IMR-90 (cell line): ENCODE measurements around the gene POMGNT1. TPM values are rescaled to one million over a fixed set of nuclear protein-coding genes. Genes with fewer than 3 reads are reported as not detected.

Experiments
- ATAC-seq: fragments of 200-7000 bp; cut with Tn5 transposase; 2 replicates; pipeline ENCODE4 v1.9.1; 2020; ENCODE audit warnings: low read depth, mild to moderate bottlenecking, moderate library complexity
- BruUV-seq: library from RNA; stranded (reverse); fragments of 400-500 nt; replicated peaks from 2 replicates; lab custom pipeline; 2021; lab: Mats Ljungman, UMichigan
- CTCF ChIA-PET: fragments of 300-600 bp; formaldehyde crosslinking; extraction: SDS; loops from one replicate; lab custom pipeline; 2021; ENCODE audit warnings: antibody characterized with exemption; lab: Yijun Ruan, JAX
- POLR2A ChIA-PET: fragments of 300-600 bp; sonication (Branson Sonifier 250); formaldehyde crosslinking; loops from one replicate; lab custom pipeline; 2022; ENCODE audit warnings: antibody characterized with exemption; ENCODE audit not compliant: unreplicated experiment; lab: Charles Lee
- DNase-seq: peaks from one replicate; pipeline ENCODE4 v3.0.0; 2013
- H2AFZ ChIP-seq: replicated peaks from 2 replicates; pipeline ENCODE3; 2013; ENCODE audit warnings: low read length, mild to moderate bottlenecking; ENCODE audit not compliant: poor library complexity
- H2AK5ac ChIP-seq: 2 replicates; pipeline ENCODE4 v1.6.1; 2013; ENCODE audit warnings: low read depth, low read length, inconsistent platforms
- H2AK9ac ChIP-seq: replicated peaks from 2 replicates; pipeline ENCODE3; 2013; ENCODE audit warnings: mild to moderate bottlenecking, low read depth, low read length, moderate library complexity; ENCODE audit not compliant: poor library complexity
- H2BK120ac ChIP-seq: 2 replicates; pipeline ENCODE4 v1.6.1; 2013; ENCODE audit warnings: low read depth, low read length, inconsistent platforms
- H2BK15ac ChIP-seq: 3 replicates; pipeline ENCODE4 v1.6.1; 2013; ENCODE audit warnings: low read depth, low read length, inconsistent platforms
- H2BK20ac ChIP-seq: 2 replicates; pipeline ENCODE4 v1.6.1; 2013; ENCODE audit warnings: low read depth, mild to moderate bottlenecking, inconsistent platforms, low read length, moderate library complexity
- H2BK5ac ChIP-seq: 2 replicates; pipeline ENCODE4 v1.6.1; 2013; ENCODE audit warnings: mild to moderate bottlenecking, low read depth, low read length, inconsistent platforms; ENCODE audit not compliant: poor library complexity, severe bottlenecking
- H3K14ac ChIP-seq: replicated peaks from 2 replicates; pipeline ENCODE4 v1.6.1; 2013; ENCODE audit warnings: low read depth, low read length, inconsistent platforms
- H3K18ac ChIP-seq: 2 replicates; pipeline ENCODE4 v1.6.1; 2013; ENCODE audit warnings: low read depth, low read length, control low read depth
- H3K23ac ChIP-seq: 2 replicates; pipeline ENCODE4 v1.6.1; 2013; ENCODE audit warnings: low read depth, low read length, inconsistent platforms
- H3K27ac ChIP-seq: 2 replicates; pipeline ENCODE4 v1.5.1; 2013; ENCODE audit warnings: mild to moderate bottlenecking, control low read depth, low read length; ENCODE audit not compliant: insufficient read depth
- H3K27me3 ChIP-seq: 2 replicates; pipeline ENCODE4 v1.6.1; 2013; ENCODE audit warnings: low read length; ENCODE audit not compliant: control insufficient read depth, insufficient read depth
- H3K36me3 ChIP-seq: 2 replicates; pipeline ENCODE4 v1.6.1; 2013; ENCODE audit warnings: low read length, mixed read lengths; ENCODE audit not compliant: control insufficient read depth, insufficient read depth
- H3K4ac ChIP-seq: 2 replicates; pipeline ENCODE4 v1.6.1; 2013; ENCODE audit warnings: low read depth, low read length, inconsistent platforms
- H3K4me1 ChIP-seq: 2 replicates; pipeline ENCODE4 v1.6.1; 2013; ENCODE audit warnings: low read length, mixed read lengths; ENCODE audit not compliant: control insufficient read depth, insufficient read depth
- H3K4me2 ChIP-seq: 2 replicates; pipeline ENCODE4 v1.6.1; 2013; ENCODE audit warnings: low read depth, mild to moderate bottlenecking, control low read depth, low read length, moderate library complexity
- H3K4me3 ChIP-seq: 2 replicates; pipeline ENCODE4 v1.5.1; 2013; ENCODE audit warnings: low read depth, mild to moderate bottlenecking, control low read depth, low read length, moderate library complexity; ENCODE audit not compliant: insufficient read depth
- H3K56ac ChIP-seq: 2 replicates; pipeline ENCODE4 v1.6.1; 2013; ENCODE audit warnings: low read length, inconsistent platforms; ENCODE audit not compliant: insufficient read depth; ENCODE audit errors: extremely low read depth
- H3K79me1 ChIP-seq, 2 experiments: 2 replicates each; pipeline ENCODE4 v1.6.1; 2013; ENCODE audit warnings: low read length in 2 of 2, inconsistent platforms in 1 of 2, low read depth in 1 of 2
- H3K9ac ChIP-seq: 2 replicates; pipeline ENCODE4 v1.6.1; 2013; ENCODE audit warnings: low read depth, low read length, control low read depth
- H3K9me1 ChIP-seq: 2 replicates; pipeline ENCODE4 v1.6.1; 2013; ENCODE audit warnings: low read length, inconsistent platforms; ENCODE audit not compliant: insufficient read depth
- H3K9me3 ChIP-seq: 2 replicates; pipeline ENCODE4 v1.6.1; 2013; ENCODE audit warnings: low read length; ENCODE audit not compliant: control insufficient read depth, insufficient read depth
- H4K20me1 ChIP-seq: 2 replicates; pipeline ENCODE4 v1.6.1; 2013; ENCODE audit warnings: low read length, inconsistent platforms; ENCODE audit not compliant: insufficient read depth
- H4K5ac ChIP-seq: 2 replicates; pipeline ENCODE4 v1.6.1; 2013; ENCODE audit warnings: mild to moderate bottlenecking, low read depth, low read length, control low read depth
- H4K8ac ChIP-seq, 2 experiments: 2 replicates each; pipeline ENCODE4 v1.6.1; 2013; ENCODE audit warnings: low read depth in 2 of 2, low read length in 2 of 2, control low read depth in 1 of 2, inconsistent platforms in 1 of 2
- H4K91ac ChIP-seq: 2 replicates; pipeline ENCODE4 v1.6.1; 2013; ENCODE audit warnings: low read depth, low read length, inconsistent platforms; ENCODE audit not compliant: insufficient read depth
- BHLHE40 ChIP-seq: fragments of 150-350 bp; IDR thresholded peaks from 2 replicates; pipeline ENCODE4 v1.6.1; 2016; ENCODE audit warnings: mild to moderate bottlenecking, low read depth, low read length
- CHD1 ChIP-seq: IDR thresholded peaks from 2 replicates; pipeline ENCODE4 v1.6.1; 2012; ENCODE audit warnings: low read depth, low read length, improper control_type of control experiment
- CTCF ChIP-seq: conservative IDR thresholded peaks from 2 replicates; pipeline ENCODE4 v1.5.1; 2012; ENCODE audit warnings: mild to moderate bottlenecking, low read depth, low read length, improper control_type of control experiment
- ELK1 ChIP-seq: fragments of 150-350 bp; IDR thresholded peaks from 2 replicates; pipeline ENCODE4 v1.6.1; 2016; ENCODE audit warnings: low read depth, mild to moderate bottlenecking, low read length, moderate library complexity, borderline replicate concordance
- FOS ChIP-seq: fragments of 150-350 bp; IDR thresholded peaks from 2 replicates; pipeline ENCODE4 v1.6.1; 2016; ENCODE audit warnings: low read depth, low read length
- MAFK ChIP-seq: IDR thresholded peaks from 2 replicates; pipeline ENCODE4 v1.6.1; 2012; ENCODE audit warnings: low read depth, low read length, improper control_type of control experiment
- MXI1 ChIP-seq: IDR thresholded peaks from 2 replicates; pipeline ENCODE4 v1.6.1; 2012; ENCODE audit warnings: low read depth, mild to moderate bottlenecking, low read length, moderate library complexity, borderline replicate concordance
- POLR2A ChIP-seq: IDR thresholded peaks from 2 replicates; pipeline ENCODE4 v1.6.1; 2012; ENCODE audit warnings: mild to moderate bottlenecking, low read depth, low read length
- RAD21 ChIP-seq: IDR thresholded peaks from 2 replicates; pipeline ENCODE4 v1.6.1; 2012; ENCODE audit warnings: low read length, improper control_type of control experiment
- RCOR1 ChIP-seq: IDR thresholded peaks from 2 replicates; pipeline ENCODE4 v1.6.1; 2012; ENCODE audit warnings: mild to moderate bottlenecking, low read length, improper control_type of control experiment; ENCODE audit not compliant: insufficient replicate concordance
- RFX5 ChIP-seq: IDR thresholded peaks from 2 replicates; pipeline ENCODE4 v1.8.0; 2012; ENCODE audit warnings: low read depth, mild to moderate bottlenecking, low read length, moderate library complexity
- WGBS, 2 experiments: methylation state at CpG; one replicate each; pipeline versions ENCODE4 v1.1.5 to v1.1.7; 2013; ENCODE audit warnings: missing lambda C conversion rate in 2 of 2; ENCODE audit not compliant: insufficient read length in 1 of 2; ENCODE audit errors: extremely low coverage in 2 of 2; 5-methylcytosine and 5-hydroxymethylcytosine counted together
- dilution Hi-C: fragments of 300-500 bp; cut with HindIII; formaldehyde crosslinking; loops from one replicate; pipeline ENCODE4 v1.14.3; 2018; ENCODE audit warnings: low sequenced_read_pairs; ENCODE audit not compliant: unreplicated experiment
- in situ Hi-C: fragments of 300-500 bp; cut with MboI; formaldehyde crosslinking; loops from 3 replicates; pipeline ENCODE4 v1.14.3; 2019; ENCODE audit warnings: low sequenced_read_pairs, inconsistent platforms, mixed read lengths
- intact Hi-C: fragments of 100-400 bp; cut with micrococcal nuclease; formaldehyde crosslinking; loops from 2 replicates; pipeline ENCODE4 v1.10.0; 2022
- polyA plus RNA-seq, 3 experiments: library from polyadenylated mRNA; depleted of rRNA; stranded (reverse); fragments of >200 nt; gene quantifications; 2 replicates each; pipeline ENCODE4 v1.2.3, GENCODE V29; 2012; ENCODE audit warnings: low replicate concordance in 1 of 3
- total RNA-seq: library from RNA; depleted of rRNA; stranded (reverse); fragments of >200 nt; gene quantifications from 2 replicates; pipeline ENCODE4 v1.2.3, GENCODE V29; 2012
- TF ChIP-seq, protein P1 (sequence below): fragments of 150-350 bp; IDR thresholded peaks from 2 replicates; pipeline ENCODE4 v1.6.1; 2017; ENCODE audit warnings: mild to moderate bottlenecking, antibody characterized with exemption, low read length, low read depth

Gene POMGNT1
- total and polyA plus RNA-seq, 2 of the 4 experiments (the other 2 are of a cell fraction), result 54.8 to 65.3 TPM

- H3K56ac ChIP-seq, result no peak overlapping the region
- H2BK120ac ChIP-seq, result no peak overlapping the region
- no peak overlapping the region for H3K23ac ChIP-seq
- no peaks in the 10 kb centered on the region for H4K20me1 ChIP-seq
- no peak overlapping the region for H3K4me3 ChIP-seq
- no peak overlapping the region for H4K91ac ChIP-seq
- ChIA-PET CTCF (no interaction called here), POLR2A (no interaction called here)
- WGBS, 2 experiments, result 40% methylated on average over 1 of the region's 5 CpGs; no CpG with 5 or more reads in 1 of the 2 experiments
- no peaks in the 10 kb centered on the region for H3K27me3 ChIP-seq
- ATAC-seq (no peak), DNase-seq (no peak)
- H4K5ac ChIP-seq, result no peak overlapping the region
- H3K4ac ChIP-seq, result no peak overlapping the region
- H2BK20ac ChIP-seq, result no peak overlapping the region
- H2BK15ac ChIP-seq, result no peak overlapping the region
- no peak overlapping the region for H3K9ac ChIP-seq
- H3K36me3 ChIP-seq, result no peaks in the 10 kb centered on the region
- BruUV-seq, result no TSS peak
- H2AK9ac ChIP-seq, result peak overlapping the region; percentile 52
- peaks cover 2% of the 10 kb centered on the region; the same call in 1 of the 2 replicates for H3K9me1 ChIP-seq
- H4K8ac ChIP-seq, result no peak overlapping the region
- TF ChIP-seq RFX5 (no peak), MAFK (no peak), RAD21 (no peak), MXI1 (no peak), BHLHE40 (no peak), CTCF (no peak), RCOR1 (no peak), ELK1 (no peak), FOS (no peak), CHD1 (no peak), POLR2A (no peak)
- TF ChIP-seq, protein P1, sequence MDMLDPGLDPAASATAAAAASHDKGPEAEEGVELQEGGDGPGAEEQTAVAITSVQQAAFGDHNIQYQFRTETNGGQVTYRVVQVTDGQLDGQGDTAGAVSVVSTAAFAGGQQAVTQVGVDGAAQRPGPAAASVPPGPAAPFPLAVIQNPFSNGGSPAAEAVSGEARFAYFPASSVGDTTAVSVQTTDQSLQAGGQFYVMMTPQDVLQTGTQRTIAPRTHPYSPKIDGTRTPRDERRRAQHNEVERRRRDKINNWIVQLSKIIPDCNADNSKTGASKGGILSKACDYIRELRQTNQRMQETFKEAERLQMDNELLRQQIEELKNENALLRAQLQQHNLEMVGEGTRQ, result no peak
- no peak overlapping the region for H3K18ac ChIP-seq
- H3K27ac ChIP-seq, result no peak overlapping the region
- peak overlapping the region; percentile 99 for H2AFZ ChIP-seq
- H3K79me1 ChIP-seq, result peaks cover 0 to 9% of the 10 kb centered on the region in 2 experiments; a peak in 1 of 4 replicates
- no peak overlapping the region; the same call in 1 of the 2 replicates for H3K4me2 ChIP-seq
- H2BK5ac ChIP-seq, result no peak overlapping the region
- H3K9me3 ChIP-seq, result no peaks in the 10 kb centered on the region
- intact Hi-C loops (no loop called here), in situ Hi-C loops (no loop called here), dilution Hi-C loops (no loop called here)
- no peak overlapping the region for H2AK5ac ChIP-seq
- no peaks in the 10 kb centered on the region for H3K4me1 ChIP-seq
- H3K14ac ChIP-seq, result no peak overlapping the region
Observed at GRCh38 chr1:46204406-46204742, 6.1 kb upstream of the POMGNT1 start.
